HG03135 (cell line): ENCODE data around the gene CEP164.
"Not testable (repeated sequence)": the region's sequence is repeated elsewhere in the genome, so short reads cannot be mapped to it uniquely, and the experiment has no call there.

ENCODE experiments used
- ATAC-seq: cut with Tn5 transposase; IDR thresholded peaks from one replicate; pipeline ENCODE4 v1.9.1; 2021; ENCODE audit warnings: mild to moderate bottlenecking, moderate library complexity; ENCODE audit not compliant: unreplicated experiment

The CEP164 gene

DNA sequence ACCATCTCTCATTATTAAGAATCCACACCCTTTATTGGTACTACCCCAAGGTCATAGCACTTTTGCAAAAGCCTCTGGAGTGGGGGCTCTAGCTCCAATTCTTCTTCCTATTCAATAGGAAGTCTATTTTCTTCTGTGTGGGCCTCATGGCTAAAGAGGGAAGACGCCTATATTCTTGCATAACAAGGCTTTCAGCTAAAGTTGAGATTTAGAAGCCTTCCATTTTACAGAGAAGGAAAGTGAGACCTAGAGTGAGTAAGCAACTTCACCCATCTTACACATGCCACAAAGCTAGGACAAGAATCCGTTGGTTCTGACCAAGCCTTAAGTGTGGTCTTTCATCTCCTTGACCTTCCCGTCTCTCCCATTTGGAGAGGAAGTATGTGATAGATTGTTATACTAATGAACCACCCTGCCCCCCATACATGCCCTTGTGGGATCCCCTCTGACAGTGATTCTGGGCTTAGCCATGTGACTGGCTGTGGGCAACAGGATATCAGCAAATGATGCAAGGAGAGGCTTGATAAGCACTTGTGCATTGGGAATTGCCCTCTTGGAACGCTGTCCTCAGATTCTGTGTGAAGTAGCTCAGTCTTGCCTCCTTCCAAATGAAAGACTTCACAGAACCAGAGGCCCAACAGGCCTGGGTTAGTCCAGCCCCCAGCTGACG is 23.9 kb upstream of the CEP164 start:
- ATAC-seq = no peak

DNA sequence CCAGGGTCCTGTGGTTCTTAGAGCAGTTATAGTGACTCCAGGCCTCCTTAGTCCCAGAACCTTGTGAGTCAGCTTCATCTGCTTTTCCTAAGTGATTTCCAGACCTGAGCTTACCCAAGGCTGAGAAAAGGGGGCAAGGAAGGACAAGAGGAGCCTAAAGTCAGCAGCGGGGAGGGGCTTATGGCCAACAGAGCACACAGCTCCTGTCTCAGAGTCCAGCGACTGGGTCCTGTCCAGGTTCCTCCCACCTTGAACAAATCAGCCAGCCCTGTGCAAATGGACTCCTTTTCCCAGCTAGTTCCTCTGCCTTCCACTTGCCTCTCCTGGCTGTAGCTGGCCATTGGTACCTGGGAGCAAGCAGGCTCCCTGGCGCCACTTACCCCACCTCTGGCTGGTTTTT is 22.5 kb upstream of the CEP164 start:
- ATAC-seq = no peak

DNA sequence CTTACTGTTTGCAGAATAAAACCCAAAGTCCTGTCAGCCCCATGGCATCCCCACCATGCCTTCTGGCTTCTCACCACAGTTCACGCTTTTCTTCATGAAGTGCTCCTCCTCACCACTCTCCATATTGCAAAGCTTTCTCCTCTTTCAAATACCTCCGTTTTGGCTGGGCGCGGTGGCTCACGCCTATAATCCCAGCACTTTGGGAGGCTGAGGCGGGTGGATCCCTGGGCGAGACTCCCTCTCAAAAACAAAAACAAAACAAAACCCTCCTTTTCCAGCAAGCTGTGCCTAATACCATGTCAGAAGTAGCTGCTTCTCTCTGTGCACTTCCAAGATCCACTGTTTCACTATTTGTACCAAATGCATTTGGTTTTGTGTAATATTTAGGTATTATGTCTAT is 18.3 kb upstream of the CEP164 start:
- no peak for ATAC-seq

DNA sequence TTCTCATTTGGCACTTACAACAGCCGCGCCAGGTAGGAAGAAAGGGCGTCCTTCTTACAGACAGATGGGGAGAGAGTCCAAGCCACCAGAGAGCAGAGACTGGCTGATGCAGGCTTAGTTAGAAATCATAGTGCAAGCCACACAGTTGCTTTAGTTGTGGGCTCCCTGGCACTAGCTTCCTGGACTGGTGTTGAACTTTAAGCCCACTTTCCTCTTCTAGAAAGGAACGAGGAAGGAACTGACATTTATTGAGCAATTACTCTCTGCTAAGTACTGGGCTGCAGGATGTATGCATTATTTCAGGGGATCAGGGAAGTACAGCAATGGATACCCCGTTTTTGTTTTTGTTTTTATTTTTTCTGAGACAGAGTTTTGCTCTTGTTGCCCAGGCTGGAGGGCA is 14.6 kb upstream of the CEP164 start:
- no peak for ATAC-seq

DNA sequence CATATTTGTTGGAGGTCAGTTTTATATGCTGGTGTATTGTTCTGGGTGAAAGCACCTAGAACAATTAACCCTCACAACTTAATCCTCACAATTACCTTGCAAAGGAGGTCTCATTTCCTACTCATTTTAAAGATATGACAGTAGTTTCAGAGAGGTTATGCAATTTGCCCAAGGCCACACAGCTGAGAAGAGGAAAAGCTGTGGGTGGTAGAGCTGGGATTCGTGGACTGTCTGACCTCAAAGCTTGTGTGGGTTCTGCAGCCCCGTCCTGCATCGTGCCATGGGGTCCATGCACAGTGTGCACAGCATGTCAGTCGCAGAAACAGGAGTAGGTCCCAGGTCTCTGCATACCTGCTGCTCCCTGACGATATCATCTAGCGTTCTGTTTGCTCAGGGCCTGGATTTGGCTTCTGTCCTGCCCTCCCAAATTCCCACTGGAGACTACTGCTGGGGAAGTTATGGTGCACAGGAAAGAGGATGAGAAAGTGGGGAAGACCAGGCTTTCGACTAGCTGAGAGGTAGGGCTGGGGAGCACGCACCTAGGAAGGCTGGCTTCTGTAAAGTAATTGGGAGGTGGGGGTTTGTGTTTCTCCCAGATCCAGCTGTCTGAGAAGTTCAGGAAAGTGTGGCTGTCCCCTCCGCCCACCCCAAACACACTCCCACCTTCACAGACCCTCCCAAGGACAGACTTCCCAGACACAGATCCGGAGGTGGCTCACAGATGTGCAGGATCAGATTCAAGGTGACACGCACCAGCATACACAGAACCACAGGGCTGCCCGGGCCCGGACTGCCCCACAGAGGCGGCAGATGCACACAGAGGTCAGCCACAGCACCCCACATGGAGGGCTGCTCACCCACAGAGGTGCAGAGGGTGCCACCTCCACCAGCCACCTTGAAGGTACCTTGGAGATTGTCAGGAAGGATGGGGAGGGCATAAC is 13.6 kb upstream of the CEP164 start:
- ATAC-seq = no peak

DNA sequence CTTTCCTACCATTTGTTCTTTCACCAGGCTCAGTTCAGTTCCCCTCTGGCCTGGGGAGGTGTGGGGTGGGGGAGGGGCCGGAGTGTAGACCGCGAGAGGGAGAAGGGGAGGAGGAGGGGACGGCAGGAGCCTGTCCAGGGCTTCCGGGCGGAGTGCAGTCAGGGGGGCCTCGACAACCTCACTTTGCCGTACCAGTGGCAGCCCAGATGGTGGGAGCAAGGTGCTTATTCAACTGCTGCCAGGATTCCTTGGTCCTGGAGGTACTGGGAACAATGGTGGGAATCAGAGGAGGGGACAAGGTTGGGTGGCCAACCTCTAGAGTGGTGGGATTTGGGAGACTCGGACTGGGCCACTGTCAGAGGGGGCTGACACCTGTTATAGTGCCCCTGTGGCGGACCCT is 12.8 kb upstream of the CEP164 start:
- no peak for ATAC-seq

DNA sequence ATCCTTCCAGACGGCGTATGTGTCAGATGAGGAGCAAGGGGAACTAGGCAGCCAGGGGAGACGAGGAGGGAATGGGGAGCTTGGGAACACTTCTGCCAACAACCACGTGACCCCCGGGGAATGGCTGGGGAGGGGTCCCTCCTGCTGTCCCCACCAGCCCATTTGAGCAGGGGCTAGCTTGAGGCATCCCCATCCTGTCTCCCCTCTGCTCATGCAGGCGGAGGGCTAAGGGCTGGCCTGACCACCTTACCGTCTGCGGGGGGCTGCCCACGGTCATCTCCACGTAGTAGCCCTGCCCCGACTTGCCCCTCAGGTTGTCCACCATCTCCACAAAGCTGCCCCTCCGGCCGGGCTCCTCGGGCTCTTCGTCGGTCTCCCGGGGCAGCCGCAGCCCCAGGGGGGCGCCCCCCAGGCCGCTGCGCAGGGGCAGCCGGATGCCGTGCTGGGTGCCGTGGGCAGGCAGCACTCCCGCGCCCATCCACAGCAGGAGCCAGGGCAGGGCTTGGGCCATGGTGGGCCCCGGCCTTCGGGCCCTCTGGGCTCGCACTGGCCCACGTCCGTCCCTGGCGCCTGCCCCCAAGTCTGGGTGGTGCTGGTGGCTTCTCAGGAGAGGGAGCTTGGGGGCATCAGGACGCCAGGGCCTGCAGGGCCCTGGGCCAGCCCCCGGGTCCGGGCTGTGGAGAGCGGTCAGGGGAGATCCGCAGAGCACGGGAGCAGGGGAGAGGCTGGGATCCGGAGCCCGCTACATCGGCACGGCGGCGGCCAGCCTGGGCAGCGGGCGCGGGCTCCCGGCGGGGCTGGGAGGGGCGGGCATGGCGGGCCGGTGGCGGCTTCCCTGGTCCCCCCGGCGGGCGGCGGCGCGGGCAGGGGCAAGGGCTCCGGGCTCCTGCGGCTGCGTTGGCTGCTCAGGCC is 12.1 kb upstream of the CEP164 start:
- ATAC-seq = no peak

DNA sequence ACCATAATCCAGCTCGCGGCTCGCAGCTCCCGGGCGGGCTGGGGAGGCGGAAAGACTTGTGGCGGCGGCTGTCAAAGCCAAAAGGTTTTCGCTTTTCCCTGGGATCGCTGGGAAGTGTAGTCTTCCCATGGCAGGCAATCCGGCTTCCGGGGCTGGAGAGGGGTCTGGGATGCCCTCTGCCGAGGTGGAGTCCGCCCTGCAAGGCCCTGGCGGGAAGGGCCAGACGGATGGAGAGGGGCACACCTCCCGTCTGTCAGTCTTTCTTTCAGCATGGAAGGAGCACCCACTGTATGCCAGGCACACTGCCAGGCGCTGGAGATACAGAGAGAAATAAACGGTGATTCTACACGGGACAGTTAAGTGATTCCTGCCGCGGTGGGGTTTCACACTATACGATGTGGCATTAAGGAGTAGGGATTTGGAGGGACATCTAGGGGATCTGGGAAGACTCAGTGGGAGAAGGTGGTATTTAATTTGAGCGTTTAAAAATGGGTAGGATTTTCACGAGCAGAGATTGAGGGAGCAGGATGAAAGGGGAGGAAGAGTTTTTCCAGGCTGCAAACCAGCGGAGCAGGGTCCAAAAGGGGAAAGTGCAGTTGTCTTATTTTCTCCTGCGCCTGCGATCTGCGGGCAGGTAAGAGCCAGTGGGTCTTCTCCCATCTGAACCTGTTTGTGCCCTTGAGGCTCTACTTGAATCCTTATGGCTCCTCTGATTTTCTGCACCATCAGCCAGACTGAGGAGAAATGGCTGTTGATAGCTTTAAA is 11.3 kb upstream of the CEP164 start, which contains the start of gene BACE1:
TSS of gene BACE1 (minus strand) at position 60 of the 765 bp plus-strand sequence. CDS start 461 bp downstream, outside the sequence.
- ATAC-seq = no peak

DNA sequence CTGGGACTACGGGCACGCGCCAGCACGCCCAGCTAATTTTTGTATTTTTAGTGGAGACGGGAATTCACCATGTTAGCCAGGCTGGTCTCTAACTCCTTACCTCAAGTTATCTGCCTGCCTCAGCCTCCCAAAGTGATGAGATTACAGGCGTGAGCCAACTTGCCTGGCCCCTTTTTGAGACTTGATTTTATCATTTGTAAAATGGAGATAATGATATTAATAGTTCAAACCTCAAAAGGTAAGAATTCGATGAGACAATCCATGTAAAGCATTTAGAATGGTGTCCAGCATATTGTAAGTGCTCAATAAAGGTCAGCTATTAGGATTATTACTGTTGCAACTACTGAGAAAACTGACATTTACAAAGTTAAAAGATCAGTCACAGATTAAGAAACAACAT is 8.9 kb upstream of the CEP164 start:
- ATAC-seq = no peak

DNA sequence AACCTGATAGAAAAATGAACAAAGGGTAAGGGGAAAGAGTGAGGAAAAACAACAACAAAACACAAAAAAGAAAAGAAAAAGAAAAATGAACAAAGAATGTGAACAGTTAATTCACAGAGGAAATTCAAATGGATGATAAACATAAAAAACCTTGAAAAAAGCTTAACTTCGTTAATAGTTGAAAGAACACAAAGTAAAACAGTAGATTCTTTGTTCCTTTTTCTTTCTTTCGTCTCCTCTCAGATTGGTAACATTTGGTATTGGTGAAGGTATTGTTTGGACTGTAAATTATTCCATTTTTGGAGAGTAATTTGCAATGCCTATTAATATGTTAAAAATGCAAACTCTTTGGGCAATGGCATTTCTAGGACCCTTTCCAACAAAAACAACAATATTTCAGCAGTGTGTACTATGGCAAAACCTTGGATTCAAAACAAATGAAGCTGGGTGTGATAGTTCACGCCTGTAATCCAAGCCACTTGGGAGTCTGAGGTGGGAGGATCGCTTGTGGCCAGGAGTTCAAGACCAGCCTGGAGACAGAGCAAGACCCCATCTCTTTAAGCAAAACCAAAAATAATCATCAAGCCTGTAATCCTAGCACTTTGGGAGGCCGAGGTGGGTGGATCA is 8.3 kb upstream of the CEP164 start:
- no peak for ATAC-seq

DNA sequence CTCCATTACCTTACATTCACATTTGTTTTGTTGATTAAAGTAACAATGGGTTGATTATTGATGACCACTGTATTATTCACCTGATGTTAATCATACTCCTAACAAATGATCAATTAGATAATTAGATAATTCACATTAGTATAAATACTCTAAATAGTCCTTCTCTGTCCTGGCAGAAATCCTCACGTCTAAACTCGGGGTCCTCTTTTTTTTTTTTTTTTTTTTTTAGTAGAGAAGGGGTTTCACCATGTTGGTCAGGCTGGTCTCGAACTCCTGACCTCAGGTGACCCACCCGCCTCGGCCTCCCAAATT is 443 bp upstream of the CEP164 start:
- not testable (repeated sequence) for ATAC-seq

DNA sequence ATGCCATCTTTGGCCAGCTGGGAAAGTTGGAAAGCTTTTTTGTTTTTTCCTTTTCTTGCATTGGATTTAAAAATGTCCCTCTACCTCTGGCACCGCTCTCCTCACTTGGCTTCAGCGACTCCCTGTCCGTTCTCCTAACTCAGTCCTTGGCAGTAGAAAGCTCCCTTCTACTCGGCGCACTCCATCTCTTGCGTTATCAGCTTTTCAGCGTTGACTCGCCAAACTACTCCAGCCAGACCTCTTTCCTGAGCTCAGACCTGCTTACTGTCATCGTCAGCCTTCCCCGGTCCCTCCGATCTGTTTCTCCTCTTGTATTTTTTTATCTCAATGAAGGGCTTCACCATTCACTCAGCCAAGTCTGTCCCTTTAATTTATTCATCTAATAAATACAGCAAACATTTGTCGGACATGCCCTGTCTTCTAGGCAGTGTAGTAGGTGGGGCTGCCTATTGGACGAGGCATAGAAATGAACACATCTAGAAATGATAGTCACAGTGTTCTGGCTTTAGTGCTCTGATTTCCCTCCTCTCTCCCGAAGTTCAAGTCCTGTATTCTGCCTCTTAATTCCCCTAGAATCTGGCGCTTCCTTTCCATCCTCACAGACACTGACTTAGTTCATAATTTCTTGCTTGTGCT is 839 bp downstream of the CEP164 start:
- peak; percentile 4 for ATAC-seq

DNA sequence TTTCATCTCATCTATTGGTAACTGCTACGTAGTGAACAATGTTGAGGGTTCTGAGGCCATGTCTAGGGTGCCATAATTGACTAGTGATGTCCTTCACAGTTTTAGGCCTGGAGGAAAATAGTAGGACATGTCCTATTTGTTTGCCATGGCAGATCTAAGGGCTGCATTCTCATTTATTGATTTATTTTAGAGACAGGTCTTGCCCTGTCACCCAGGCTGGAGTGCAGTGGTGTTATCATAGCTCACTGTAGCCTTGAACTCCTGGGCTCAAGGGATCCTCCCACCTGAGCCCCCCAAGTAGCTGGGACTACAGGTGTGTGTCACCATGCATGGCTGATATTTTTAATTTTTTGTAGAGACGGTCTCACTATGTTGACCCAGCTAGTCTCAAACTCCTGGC is 5.2 kb downstream of the CEP164 start:
- no peak for ATAC-seq

DNA sequence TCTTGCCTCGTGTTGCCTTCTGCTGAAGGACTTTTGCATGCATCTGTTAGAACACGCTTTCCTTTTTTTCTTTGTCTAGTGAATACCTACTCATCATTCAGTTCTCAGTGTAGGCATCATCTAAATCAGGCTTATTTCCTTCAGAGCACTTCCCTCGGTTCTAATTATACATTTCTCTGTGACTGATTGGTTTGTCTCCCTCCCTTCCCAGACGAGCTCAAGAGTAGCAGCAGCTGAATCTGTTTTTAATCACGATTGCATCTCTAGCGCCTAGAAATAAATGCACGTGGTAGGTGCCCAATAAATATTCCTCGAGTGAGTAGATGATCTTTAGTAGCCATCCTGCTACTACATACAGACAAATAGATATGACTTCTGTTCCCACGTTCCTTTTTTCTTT is 6.3 kb downstream of the CEP164 start:
- no peak for ATAC-seq

DNA sequence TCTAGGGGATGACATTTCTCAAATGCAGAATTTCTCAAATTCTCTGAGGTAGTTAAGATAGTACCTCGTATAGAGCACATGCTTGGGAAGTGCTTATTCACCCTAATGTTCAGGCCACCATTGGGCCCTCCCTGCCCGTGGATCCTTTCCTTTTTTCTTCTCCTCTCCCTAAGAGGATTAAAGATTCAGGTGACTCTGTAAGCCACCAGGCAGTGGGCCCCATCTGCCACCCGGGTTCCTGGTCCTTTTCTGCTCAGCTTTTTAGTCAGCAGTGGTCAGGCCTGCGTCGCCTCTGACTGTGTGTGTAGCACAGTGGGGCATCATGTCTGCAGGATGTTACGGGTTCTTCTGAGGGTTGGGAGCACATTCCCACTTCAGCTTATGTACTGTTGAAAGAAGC is 7.2 kb downstream of the CEP164 start:
- no peak for ATAC-seq

DNA sequence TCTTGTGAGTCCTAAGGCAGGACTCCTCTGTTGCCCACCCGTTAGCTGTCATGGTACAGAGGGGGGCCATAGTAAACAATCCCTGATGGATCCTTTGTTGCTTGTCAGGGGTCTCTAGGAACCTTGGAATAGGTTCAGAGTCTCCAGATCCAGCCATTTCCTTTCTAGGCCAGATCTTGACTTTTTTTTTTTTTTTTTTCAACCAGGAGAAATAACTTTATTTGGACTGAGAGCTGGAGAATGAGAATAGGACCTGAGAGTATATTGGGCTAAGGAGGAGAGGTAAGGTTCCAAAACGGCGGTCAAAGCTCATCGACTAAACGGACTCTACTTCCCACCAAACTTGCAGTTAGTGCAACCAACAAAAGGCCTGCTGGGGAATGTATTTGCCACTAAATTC is 7.7 kb downstream of the CEP164 start:
- ATAC-seq = no peak

DNA sequence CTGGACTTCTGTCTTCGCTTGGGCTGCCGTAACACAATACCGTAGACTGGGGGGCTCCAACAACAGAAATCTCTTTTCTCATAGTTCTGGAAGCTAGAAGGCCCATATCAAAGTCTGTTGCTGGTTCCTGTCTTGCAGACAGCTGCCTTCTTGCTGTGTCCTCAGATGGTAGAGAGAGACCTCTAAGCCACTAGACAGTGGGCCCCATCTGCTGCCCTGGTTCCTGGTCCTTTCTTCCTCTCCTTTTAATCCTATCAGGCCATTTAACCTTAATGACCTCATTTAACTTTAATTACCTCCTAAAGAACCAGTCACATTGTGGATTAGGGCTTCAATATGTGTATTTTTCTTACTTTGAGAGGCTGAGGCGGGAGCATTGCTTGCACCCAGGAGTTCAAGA is 9.4 kb downstream of the CEP164 start:
- no peak for ATAC-seq

DNA sequence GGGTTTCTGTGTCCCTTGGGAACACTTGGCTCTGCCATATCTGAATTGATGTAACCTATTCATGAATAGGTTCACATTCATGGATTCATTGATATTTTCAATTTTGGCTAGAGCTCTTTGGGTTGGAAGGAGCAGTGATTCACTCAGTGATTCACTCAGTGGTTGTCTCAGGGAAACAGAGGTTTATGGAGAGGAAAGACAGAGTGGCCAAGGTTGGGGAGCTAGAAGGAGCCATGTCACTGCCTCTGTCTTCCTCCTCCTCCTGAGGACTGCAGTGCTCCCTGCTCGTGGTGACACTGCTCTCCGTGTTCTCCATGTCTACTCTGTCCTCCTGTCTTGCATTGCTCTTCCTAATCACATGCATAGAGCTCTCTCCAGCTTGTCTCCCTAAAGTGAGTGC is 17.4 kb downstream of the CEP164 start:
- no peak for ATAC-seq

DNA sequence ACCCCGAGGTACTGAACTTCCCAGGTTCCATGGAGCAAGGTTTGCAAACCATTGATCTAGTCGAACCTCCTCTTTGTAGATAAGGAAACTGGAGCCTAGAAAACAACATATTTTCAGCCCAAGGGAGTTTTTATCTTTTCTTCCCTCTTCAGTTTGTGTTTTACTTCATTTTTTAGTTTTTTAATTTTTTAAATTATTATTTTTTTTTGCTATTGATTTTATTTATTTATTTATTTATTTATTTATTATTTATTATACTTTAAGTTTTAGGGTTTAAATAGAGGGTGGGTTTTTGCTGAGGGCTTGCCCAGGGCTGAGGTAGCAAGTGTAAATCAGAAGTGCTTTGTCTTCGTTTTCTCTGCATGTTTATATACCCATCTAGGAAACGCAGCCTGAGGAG is 26.9 kb downstream of the CEP164 start:
- ATAC-seq = no peak
